Nephron progenitor cell (in vitro differentiated cells): ENCODE results near the gene PCDHGA4.
"Not testable (repeated sequence)": the region's sequence is repeated elsewhere in the genome, so short reads cannot be mapped to it uniquely, and the experiment has no call there.

ENCODE experiments used
- DNase-seq: peaks from one replicate; pipeline ENCODE4 v3.0.0; 2021
- H3K27ac Mint-ChIP-seq: 2 replicates; pipeline ENCODE4 v1.8.0; 2021; ENCODE audit warnings: mild to moderate bottlenecking, moderate library complexity, mixed read lengths
- H3K27me3 Mint-ChIP-seq: 2 replicates; pipeline ENCODE4 v1.8.0; 2021; ENCODE audit warnings: mild to moderate bottlenecking, low read depth, mixed read lengths; ENCODE audit not compliant: poor library complexity
- H3K36me3 Mint-ChIP-seq: 2 replicates; pipeline ENCODE4 v1.8.0; 2021; ENCODE audit warnings: low read depth, mixed read lengths
- H3K4me1 Mint-ChIP-seq: 2 replicates; pipeline ENCODE4 v1.8.0; 2021; ENCODE audit warnings: mixed read lengths
- H3K4me3 Mint-ChIP-seq: 2 replicates; pipeline ENCODE4 v1.8.0; 2021; ENCODE audit warnings: mild to moderate bottlenecking, moderate library complexity, mixed read lengths
- H3K9me3 Mint-ChIP-seq: 2 replicates; pipeline ENCODE4 v1.8.0; 2021; ENCODE audit warnings: mild to moderate bottlenecking, moderate library complexity, mixed read lengths
- TF ChIP-seq, protein P1 (sequence below): fragments of 200-600 bp; sonication (generic); IDR thresholded peaks from 2 replicates; pipeline ENCODE4 v1.5.0; 2021; ENCODE audit warnings: antibody characterized with exemption

The PCDHGA4 gene

DNA sequence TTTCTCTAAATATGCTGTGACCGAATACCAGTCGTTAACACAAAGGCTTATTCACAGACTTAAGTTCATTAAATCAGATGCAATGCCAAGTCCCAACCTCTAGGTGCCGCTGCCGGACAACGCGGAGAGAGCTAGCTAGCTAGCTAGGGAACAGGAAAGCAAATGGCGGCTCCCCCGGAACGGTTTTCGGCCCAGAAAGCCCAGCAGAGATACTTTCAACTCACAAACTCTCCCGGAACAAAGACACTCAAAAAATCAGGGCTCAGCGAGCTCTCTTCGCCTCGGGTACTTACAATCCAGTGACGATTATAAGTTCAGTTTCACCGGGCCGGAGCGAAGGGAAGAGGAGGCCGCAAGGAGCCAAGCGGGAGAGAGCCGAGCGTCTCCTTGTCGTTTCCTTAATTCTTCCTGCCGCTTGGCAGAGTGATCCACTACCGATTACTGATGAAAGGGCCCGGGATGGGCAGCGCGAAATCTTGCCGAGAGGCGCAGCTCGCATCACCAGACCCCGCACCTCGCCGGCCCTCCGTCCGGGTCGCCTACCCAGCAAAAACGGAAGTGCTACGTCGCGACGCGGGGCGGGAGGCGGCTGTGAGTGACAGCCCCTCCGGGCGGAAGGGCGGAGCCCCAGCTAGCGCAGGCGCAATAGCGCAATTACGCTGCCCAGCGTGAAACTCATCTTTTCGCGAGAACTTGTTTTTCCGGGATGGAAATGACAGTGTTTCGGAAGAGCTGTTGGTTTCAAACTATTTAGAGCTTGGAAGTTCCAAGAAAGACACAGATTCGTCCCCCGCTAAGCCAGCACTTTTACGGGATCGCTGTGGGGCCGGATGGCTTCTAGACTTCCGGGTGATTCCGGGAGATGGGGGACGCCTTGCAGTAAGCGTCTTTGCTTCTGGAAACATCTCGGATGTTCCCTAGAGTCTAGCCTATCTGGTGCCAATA, 34.3 kb upstream of the PCDHGA4 start, which contains the start of gene TAF7:
TSS of gene TAF7 (minus strand) at position 560 of the 945 bp plus-strand sequence. CDS start 740 bp downstream, outside the sequence.
- DNase-seq, result peak; percentile 92
- peak within 1 kb of the TSS; percentile 100 for H3K27ac Mint-ChIP-seq
- no peaks in the 10 kb centered on the region for H3K4me1 Mint-ChIP-seq
- peaks cover 93% of the 10 kb centered on the region for H3K9me3 Mint-ChIP-seq
- H3K4me3 Mint-ChIP-seq, result peak within 1 kb of the TSS; percentile 99
- H3K27me3 Mint-ChIP-seq, result peaks cover 28% of the 10 kb centered on the region
- H3K36me3 Mint-ChIP-seq, result peaks cover 77% of the 10 kb centered on the region
- TF ChIP-seq, protein P1, sequence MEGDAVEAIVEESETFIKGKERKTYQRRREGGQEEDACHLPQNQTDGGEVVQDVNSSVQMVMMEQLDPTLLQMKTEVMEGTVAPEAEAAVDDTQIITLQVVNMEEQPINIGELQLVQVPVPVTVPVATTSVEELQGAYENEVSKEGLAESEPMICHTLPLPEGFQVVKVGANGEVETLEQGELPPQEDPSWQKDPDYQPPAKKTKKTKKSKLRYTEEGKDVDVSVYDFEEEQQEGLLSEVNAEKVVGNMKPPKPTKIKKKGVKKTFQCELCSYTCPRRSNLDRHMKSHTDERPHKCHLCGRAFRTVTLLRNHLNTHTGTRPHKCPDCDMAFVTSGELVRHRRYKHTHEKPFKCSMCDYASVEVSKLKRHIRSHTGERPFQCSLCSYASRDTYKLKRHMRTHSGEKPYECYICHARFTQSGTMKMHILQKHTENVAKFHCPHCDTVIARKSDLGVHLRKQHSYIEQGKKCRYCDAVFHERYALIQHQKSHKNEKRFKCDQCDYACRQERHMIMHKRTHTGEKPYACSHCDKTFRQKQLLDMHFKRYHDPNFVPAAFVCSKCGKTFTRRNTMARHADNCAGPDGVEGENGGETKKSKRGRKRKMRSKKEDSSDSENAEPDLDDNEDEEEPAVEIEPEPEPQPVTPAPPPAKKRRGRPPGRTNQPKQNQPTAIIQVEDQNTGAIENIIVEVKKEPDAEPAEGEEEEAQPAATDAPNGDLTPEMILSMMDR, result peak; percentile 87

GRCh38 chr5:141322261-141322660, 32.6 kb upstream of the PCDHGA4 start:
- TF ChIP-seq, protein P1, result no peak
- Mint-ChIP-seq H3K27me3 (peaks cover 25% of the 10 kb centered on the region), H3K27ac (no peak overlapping the region), H3K36me3 (peaks cover 73% of the 10 kb centered on the region), H3K9me3 (peaks cover 89% of the 10 kb centered on the region), H3K4me3 (peak overlapping the region; percentile 99), H3K4me1 (no peaks in the 10 kb centered on the region)
- DNase-seq, result no peak

DNA sequence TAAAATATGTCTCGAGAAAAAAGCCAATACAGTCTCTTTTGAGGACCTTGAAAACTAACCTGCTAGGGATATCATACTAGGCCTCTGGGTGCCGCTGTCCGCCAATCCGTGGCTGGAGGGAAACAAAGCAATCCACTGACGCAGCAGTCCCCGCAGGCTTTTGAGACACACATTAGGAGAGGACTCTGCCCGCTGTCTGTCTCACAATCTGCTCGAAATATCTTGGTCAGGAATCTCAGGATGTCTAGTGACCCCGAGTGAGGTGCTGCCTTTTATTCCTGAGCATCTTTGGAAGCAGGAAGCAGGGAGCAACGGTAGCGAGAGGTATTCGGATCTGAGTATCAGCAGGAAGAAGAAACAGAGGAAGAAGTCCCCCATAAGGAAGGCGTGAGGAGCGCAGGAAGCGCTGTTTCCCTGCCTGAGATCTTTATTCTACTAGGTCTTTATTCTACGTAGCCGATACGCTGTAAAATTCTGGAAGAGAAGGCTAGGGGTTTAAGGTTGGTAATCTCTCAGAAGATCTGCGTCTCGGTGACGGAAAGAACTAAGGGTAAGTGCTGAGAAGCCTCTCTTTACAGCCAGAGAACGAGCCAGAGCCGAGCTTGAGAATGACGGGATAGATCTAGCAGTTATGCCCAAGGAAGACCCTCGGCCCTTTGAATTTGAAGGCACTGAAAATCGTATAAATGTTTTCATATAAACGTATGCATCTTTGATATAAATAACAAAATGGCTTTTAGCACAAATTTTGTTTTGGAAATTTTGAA, 28.6 kb upstream of the PCDHGA4 start:
- Mint-ChIP-seq H3K4me3 (peak overlapping the region; percentile 77), H3K27ac (no peak overlapping the region), H3K9me3 (peaks cover 89% of the 10 kb centered on the region), H3K27me3 (peaks cover 17% of the 10 kb centered on the region), H3K36me3 (peaks cover 40% of the 10 kb centered on the region), H3K4me1 (no peaks in the 10 kb centered on the region)
- peak; percentile 26 for DNase-seq
- TF ChIP-seq, protein P1, result peak; percentile 19

DNA sequence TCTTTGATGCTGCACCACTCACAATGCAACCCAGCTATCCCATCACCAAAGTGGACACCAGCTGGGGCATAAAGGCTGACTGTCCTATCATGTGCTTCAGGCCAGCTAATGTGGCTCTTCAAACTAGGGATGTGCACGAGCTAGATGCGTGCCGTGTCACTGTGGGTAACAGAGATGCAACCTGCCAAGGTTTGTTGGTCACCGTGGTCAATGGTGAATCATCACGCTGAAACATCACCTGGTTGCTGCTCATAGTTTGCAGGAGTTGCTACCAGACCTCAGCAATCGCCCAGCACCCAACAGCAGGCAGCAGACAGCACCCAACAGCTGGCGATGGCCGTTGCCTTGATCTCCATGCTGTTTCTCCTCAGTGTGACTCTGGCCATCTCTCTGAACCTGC, 26.6 kb upstream of the PCDHGA4 start:
- no peak overlapping the region for H3K4me3 Mint-ChIP-seq
- no peaks in the 10 kb centered on the region for H3K4me1 Mint-ChIP-seq
- TF ChIP-seq, protein P1, result no peak
- H3K36me3 Mint-ChIP-seq, result peaks cover 25% of the 10 kb centered on the region
- H3K9me3 Mint-ChIP-seq, result peaks cover 86% of the 10 kb centered on the region
- peaks cover 17% of the 10 kb centered on the region for H3K27me3 Mint-ChIP-seq
- H3K27ac Mint-ChIP-seq, result no peak overlapping the region
- DNase-seq, result no peak

GRCh38 chr5:141330299-141331080, 24.3 kb upstream of the PCDHGA4 start, which contains the start of gene PCDHGA1:
Gene PCDHGA1, plus strand, starts transcription at chr5:141330514.
- DNase-seq, result no peak
- TF ChIP-seq, protein P1, result no peak
- Mint-ChIP-seq H3K4me1 (no peaks in the 10 kb centered on the region), H3K36me3 (peaks cover 18% of the 10 kb centered on the region), H3K27ac (no peak within 1 kb of the TSS), H3K4me3 (no peak within 1 kb of the TSS), H3K27me3 (peaks cover 16% of the 10 kb centered on the region), H3K9me3 (peaks cover 92% of the 10 kb centered on the region)

DNA sequence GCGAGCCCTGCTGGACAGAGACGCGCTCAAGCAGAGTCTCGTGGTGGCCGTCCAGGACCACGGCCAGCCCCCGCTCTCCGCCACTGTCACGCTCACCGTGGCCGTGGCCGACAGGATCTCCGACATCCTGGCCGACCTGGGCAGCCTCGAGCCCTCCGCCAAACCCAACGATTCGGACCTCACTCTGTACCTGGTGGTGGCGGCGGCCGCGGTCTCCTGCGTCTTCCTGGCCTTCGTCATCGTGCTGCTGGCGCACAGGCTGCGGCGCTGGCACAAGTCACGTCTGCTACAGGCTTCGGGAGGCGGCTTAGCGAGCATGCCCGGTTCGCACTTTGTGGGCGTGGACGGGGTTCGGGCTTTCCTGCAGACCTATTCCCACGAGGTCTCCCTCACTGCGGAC, 22.2 kb upstream of the PCDHGA4 start:
- H3K27ac Mint-ChIP-seq, H3K36me3 Mint-ChIP-seq, DNase-seq, H3K4me3 Mint-ChIP-seq, H3K4me1 Mint-ChIP-seq: not testable (repeated sequence)
- H3K9me3 Mint-ChIP-seq, result peaks cover 93% of the 10 kb centered on the region
- peaks cover 13% of the 10 kb centered on the region for H3K27me3 Mint-ChIP-seq
